NT2/D1 (cell line): ENCODE measurements around the gene FBXO48.

Experiments
- SUZ12 ChIP-seq: IDR thresholded peaks from 2 replicates; pipeline ENCODE4 v1.6.1; 2011; ENCODE audit not compliant: insufficient read length, insufficient read depth; ENCODE audit errors: extremely low read depth
- ZNF274 ChIP-seq: IDR thresholded peaks from 2 replicates; pipeline ENCODE4 v1.6.1; 2011; ENCODE audit warnings: mild to moderate bottlenecking, low read depth, low read length

DNA sequence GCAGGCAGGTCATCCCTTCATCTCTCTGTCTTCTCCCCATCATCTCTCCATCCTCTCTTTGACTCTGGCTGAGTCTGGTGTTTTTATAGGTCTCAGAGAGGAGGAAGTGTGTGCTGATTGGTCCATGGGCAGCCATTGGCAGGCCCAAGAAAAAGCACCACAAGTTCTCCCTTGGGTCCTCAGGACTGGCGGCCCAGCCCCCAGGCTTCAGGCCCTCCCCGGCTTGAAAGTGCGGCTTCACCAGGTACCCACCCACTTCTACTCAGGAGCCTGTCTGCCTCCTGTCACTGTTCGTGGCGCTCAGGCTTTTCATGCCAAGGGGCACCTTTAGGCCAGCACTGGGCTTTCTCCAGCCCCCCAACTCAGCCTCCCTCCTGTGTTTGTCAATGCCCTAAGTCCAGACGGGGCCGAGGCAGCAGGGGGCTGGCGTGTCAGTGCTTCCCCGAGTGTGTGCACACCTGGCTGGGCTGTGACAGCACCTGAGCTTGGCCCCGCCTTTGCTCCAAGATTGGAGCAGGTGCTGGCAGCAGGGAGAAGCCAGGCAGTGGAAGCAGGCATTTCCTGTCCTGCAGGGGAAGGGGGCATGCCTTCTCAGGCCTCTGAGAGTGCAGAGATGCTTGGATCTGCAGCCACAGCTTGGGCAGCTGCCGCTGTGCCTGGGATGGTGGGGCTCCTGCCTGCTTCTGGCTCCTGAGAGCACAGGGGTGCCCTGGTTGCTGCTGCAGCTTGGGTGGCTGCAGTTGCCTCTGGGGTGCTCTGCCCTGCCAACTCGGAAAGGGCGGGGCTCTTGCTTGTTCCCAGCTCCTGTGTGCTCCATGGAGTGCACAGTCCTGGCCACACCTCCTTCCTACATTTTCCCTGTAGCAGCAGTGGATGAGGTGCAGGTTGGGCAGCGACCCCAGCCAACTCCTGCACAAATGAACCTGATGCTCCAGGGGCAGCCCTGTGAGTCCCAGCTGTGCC lies 34.1 kb downstream of the FBXO48 start:
- TF ChIP-seq ZNF274 (no peak), SUZ12 (no peak)
